ENCODE data around the gene CADPS.

CADPS gene

GRCh38 chr3:62892045-62892444 is 16.8 kb upstream of the CADPS start:
- no peak for DNase-seq (ENCODE audit: low read depth in 2 of 2)
- H3K4me3 ChIP-seq (replicated peaks in 1 of 2; ENCODE audit: low read depth in 2 of 2, low read length in 2 of 2): no peak overlapping the region
- no peak for TF ChIP-seq CTCF (IDR thresholded peaks at IDR 0.05; ENCODE audit: low read depth, low read length)

GRCh38 chr3:62888778-62889177 is 13.6 kb upstream of the CADPS start:
- TF ChIP-seq CTCF (IDR thresholded peaks at IDR 0.05; ENCODE audit: low read depth, low read length): no peak
- H3K4me3 ChIP-seq (replicated peaks in 1 of 2; ENCODE audit: low read depth in 2 of 2, low read length in 2 of 2): no peak overlapping the region
- no peak for DNase-seq (ENCODE audit: low read depth in 2 of 2)

- DNase-seq (ENCODE audit: low read depth in 2 of 2): no peak
- no peak overlapping the region for H3K4me3 ChIP-seq (replicated peaks in 1 of 2; ENCODE audit: low read depth in 2 of 2, low read length in 2 of 2)
- TF ChIP-seq CTCF (IDR thresholded peaks at IDR 0.05; ENCODE audit: low read depth, low read length): no peak
Measured at GRCh38 chr3:62888180-62888579, 13.0 kb upstream of the CADPS start.

- no peak for DNase-seq (ENCODE audit: low read depth in 2 of 2)
- no peak overlapping the region for H3K4me3 ChIP-seq (replicated peaks in 1 of 2; ENCODE audit: low read depth in 2 of 2, low read length in 2 of 2)
- TF ChIP-seq CTCF (IDR thresholded peaks at IDR 0.05; ENCODE audit: low read depth, low read length): no peak
Measured at GRCh38 chr3:62885136-62885535, 9.9 kb upstream of the CADPS start.

GRCh38 chr3:62884096-62884870 is 9.1 kb upstream of the CADPS start:
- no peak for DNase-seq (ENCODE audit: low read depth in 2 of 2)
- no peak overlapping the region for H3K4me3 ChIP-seq (replicated peaks in 1 of 2; ENCODE audit: low read depth in 2 of 2, low read length in 2 of 2)
- no peak for TF ChIP-seq CTCF (IDR thresholded peaks at IDR 0.05; ENCODE audit: low read depth, low read length)

- H3K4me3 ChIP-seq (replicated peaks in 1 of 2; ENCODE audit: low read depth in 2 of 2, low read length in 2 of 2): no peak overlapping the region
- no peak for TF ChIP-seq CTCF (IDR thresholded peaks at IDR 0.05; ENCODE audit: low read depth, low read length)
- DNase-seq (ENCODE audit: low read depth in 2 of 2): no peak
Measured at GRCh38 chr3:62882676-62883200, 7.5 kb upstream of the CADPS start.

Data from cardiac fibroblast (primary cell).